KMS-11 (cell line): ENCODE measurements around the gene TRAF3IP3.

Experiments
- H2AFZ ChIP-seq: fragments of 200-600 bp; sonication (generic); 2 replicates; pipeline ENCODE4 v1.6.1; 2016; ENCODE audit warnings: antibody characterized with exemption, mixed run types, low read depth
- H3K27ac ChIP-seq: fragments of 200-600 bp; sonication (generic); 2 replicates; pipeline ENCODE4 v1.6.1; 2016; ENCODE audit warnings: mild to moderate bottlenecking, mixed run types
- H3K27me3 ChIP-seq: fragments of 200-600 bp; sonication (generic); 2 replicates; pipeline ENCODE4 v1.6.1; 2017; ENCODE audit warnings: mild to moderate bottlenecking, low read depth, mixed run types, moderate library complexity; ENCODE audit not compliant: insufficient read depth
- H3K36me3 ChIP-seq: fragments of 200-600 bp; sonication (generic); 2 replicates; pipeline ENCODE4 v1.6.1; 2017; ENCODE audit warnings: mild to moderate bottlenecking, mixed run types; ENCODE audit not compliant: insufficient read depth
- H3K4me1 ChIP-seq: fragments of 200-600 bp; sonication (generic); 2 replicates; pipeline ENCODE4 v1.6.1; 2016; ENCODE audit warnings: mild to moderate bottlenecking, low read depth, mixed run types; ENCODE audit not compliant: poor library complexity, severe bottlenecking
- H3K4me2 ChIP-seq: fragments of 200-600 bp; sonication (generic); 2 replicates; pipeline ENCODE4 v1.7.0; 2016; ENCODE audit warnings: mild to moderate bottlenecking, mixed run types
- H3K4me3 ChIP-seq: fragments of 200-600 bp; sonication (generic); IDR thresholded peaks from 2 replicates; pipeline ENCODE4 v1.6.1; 2017; ENCODE audit warnings: low read depth, low read length, mixed read lengths; ENCODE audit not compliant: insufficient read depth
- H3K79me2 ChIP-seq: fragments of 200-600 bp; sonication (generic); 2 replicates; pipeline ENCODE4 v1.6.1; 2016; ENCODE audit warnings: low read depth, mixed run types; ENCODE audit not compliant: insufficient read depth
- H3K9ac ChIP-seq: fragments of 200-600 bp; sonication (generic); 2 replicates; pipeline ENCODE4 v1.6.1; 2016; ENCODE audit warnings: mild to moderate bottlenecking, mixed run types
- H4K20me1 ChIP-seq: fragments of 200-600 bp; sonication (generic); 2 replicates; pipeline ENCODE4 v1.6.1; 2016; ENCODE audit warnings: mild to moderate bottlenecking, mixed run types; ENCODE audit not compliant: insufficient read depth
- CTCF ChIP-seq: fragments of 200-600 bp; sonication (generic); conservative IDR thresholded peaks from 2 replicates; pipeline ENCODE4 v1.6.1; 2017; ENCODE audit warnings: low read depth, mild to moderate bottlenecking, antibody characterized with exemption, low read length, moderate library complexity, mixed read lengths

TRAF3IP3 gene

GRCh38 chr1:209737118-209737505 lies 18.7 kb upstream of the TRAF3IP3 start:
- no peaks in the 10 kb centered on the region for H4K20me1 ChIP-seq
- H3K4me3 ChIP-seq = no peak overlapping the region
- H3K9ac ChIP-seq = no peak overlapping the region
- H3K27ac ChIP-seq = no peak overlapping the region
- H3K79me2 ChIP-seq = no peaks in the 10 kb centered on the region
- no peak overlapping the region for H2AFZ ChIP-seq
- no peak for TF ChIP-seq CTCF
- H3K36me3 ChIP-seq = no peaks in the 10 kb centered on the region
- H3K27me3 ChIP-seq = no peaks in the 10 kb centered on the region
- no peaks in the 10 kb centered on the region for H3K4me1 ChIP-seq
- H3K4me2 ChIP-seq = no peak overlapping the region

GRCh38 chr1:209738270-209738669 lies 17.6 kb upstream of the TRAF3IP3 start:
- Histone ChIP-seq H3K27ac (no peak overlapping the region), H4K20me1 (no peaks in the 10 kb centered on the region), H3K4me3 (no peak overlapping the region), H3K4me2 (no peak overlapping the region), H3K9ac (no peak overlapping the region), H3K36me3 (no peaks in the 10 kb centered on the region), H3K4me1 (no peaks in the 10 kb centered on the region), H2AFZ (no peak overlapping the region), H3K27me3 (no peaks in the 10 kb centered on the region), H3K79me2 (no peaks in the 10 kb centered on the region)
- no peak for TF ChIP-seq CTCF

- Histone ChIP-seq H3K4me3 (no peak overlapping the region), H2AFZ (no peak overlapping the region), H3K36me3 (no peaks in the 10 kb centered on the region), H3K9ac (no peak overlapping the region), H4K20me1 (no peaks in the 10 kb centered on the region), H3K79me2 (no peaks in the 10 kb centered on the region), H3K4me1 (no peaks in the 10 kb centered on the region), H3K4me2 (no peak overlapping the region), H3K27me3 (no peaks in the 10 kb centered on the region), H3K27ac (no peak overlapping the region)
- TF ChIP-seq CTCF = no peak
Measured at GRCh38 chr1:209741193-209741592, 14.7 kb upstream of the TRAF3IP3 start.

- Histone ChIP-seq H3K4me1 (no peaks in the 10 kb centered on the region), H2AFZ (no peak overlapping the region), H4K20me1 (no peaks in the 10 kb centered on the region), H3K36me3 (no peaks in the 10 kb centered on the region), H3K27me3 (no peaks in the 10 kb centered on the region), H3K4me2 (no peak overlapping the region), H3K27ac (no peak overlapping the region), H3K9ac (no peak overlapping the region), H3K4me3 (no peak overlapping the region), H3K79me2 (no peaks in the 10 kb centered on the region)
- no peak for TF ChIP-seq CTCF
Measured at GRCh38 chr1:209741889-209742288, 14.0 kb upstream of the TRAF3IP3 start.
